UCSD-AML1 (cell line): ENCODE data around the gene HMBS.
A peak's percentile ranks its signal among the peaks of the same experiment; 100 is the strongest.

Source experiments
- DNase-seq: peaks from one replicate; lab custom pipeline; 2025; ENCODE audit not compliant: unreplicated experiment; lab: John Stamatoyannopoulos, UW

Gene HMBS

GRCh38 chr11:119067371-119068222, 17.1 kb upstream of the HMBS start, which contains the start of gene VPS11:
Gene VPS11, plus strand, starts transcription at chr11:119067818. Its CDS starts 6 bp downstream, at chr11:119067824.
- peak; percentile 96 for DNase-seq

DNA sequence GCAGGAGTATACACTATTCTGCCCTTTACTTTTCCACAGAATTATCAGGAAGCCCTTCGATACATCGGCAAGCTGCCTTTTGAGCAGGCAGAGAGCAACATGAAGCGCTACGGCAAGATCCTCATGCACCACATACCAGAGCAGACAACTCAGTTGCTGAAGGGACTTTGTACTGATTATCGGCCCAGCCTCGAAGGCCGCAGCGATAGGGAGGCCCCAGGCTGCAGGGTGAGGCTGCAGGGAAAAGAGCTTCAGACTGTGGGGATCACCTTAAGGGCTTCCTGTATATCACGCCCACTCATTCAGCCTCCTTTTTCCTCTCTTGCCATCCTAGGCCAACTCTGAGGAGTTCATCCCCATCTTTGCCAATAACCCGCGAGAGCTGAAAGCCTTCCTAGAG, 6.8 kb upstream of the HMBS start:
- no peak for DNase-seq

GRCh38 chr11:119078675-119079420, 5.8 kb upstream of the HMBS start:
- no peak for DNase-seq

DNA sequence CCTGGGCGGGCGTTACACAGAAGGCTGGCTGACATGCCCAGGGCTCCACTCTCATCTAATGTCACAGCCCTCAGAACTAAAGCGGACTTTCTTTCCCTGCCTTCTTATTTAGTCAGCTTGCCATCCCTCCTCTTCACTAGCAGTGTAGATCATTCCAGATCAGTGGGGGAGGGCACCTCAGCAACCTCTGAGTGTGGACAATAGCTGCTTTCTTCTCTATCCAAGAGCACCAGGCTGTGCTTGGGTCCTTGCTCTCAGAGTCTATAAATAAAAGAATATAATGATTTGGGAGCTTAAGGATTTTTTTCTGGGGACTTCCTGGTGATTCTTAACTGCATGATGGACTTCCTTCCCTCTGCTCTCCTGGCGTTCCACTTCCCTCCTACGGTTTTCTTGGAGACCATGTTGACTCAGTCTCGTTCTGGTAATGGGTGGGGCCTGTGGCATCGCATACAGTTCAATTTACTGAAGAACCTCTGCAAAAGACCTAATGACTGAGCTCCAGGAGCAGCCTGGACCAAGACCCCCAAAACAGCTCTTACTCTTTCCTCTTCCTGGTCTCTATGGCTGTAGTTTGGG, 2.9 kb upstream of the HMBS start:
- DNase-seq: no peak

GRCh38 chr11:119085437-119085847, 761 bp downstream of the HMBS start:
- no peak for DNase-seq

- no peak for DNase-seq
These were observed 2.4 kb downstream of the HMBS start for GRCh38 chr11:119087123-119087522.

GRCh38 chr11:119087747-119088241, 3.1 kb downstream of the HMBS start:
- DNase-seq: no peak

GRCh38 chr11:119088406-119088805, 3.7 kb downstream of the HMBS start:
- DNase-seq: no peak

DNA sequence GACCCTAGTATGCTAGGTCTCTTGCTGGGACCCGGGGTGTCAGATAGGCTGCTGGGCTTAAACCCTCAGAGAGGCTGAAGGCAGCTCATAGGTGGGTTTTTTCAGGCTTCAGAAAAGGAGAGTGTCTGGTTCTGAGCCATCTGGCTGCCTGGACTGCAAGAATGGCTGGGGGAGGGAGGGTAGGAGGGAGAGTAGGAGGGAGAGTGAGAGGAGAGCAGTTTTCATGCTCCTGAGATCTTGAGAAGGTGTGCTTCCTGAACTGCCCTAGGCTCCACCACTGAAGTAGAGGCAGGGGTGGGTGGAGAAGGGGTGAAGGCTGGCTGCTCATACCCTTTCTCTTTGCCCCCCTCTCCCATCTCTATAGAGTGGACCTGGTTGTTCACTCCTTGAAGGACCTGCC, 4.6 kb downstream of the HMBS start:
- no peak for DNase-seq

GRCh38 chr11:119091178-119091577, 6.5 kb downstream of the HMBS start:
- DNase-seq: no peak

GRCh38 chr11:119091966-119092879, 7.5 kb downstream of the HMBS start:
- no peak for DNase-seq

GRCh38 chr11:119092880-119093842, 8.5 kb downstream of the HMBS start:
- DNase-seq: no peak

GRCh38 chr11:119093942-119094815, 9.5 kb downstream of the HMBS start:
- DNase-seq: peak; percentile 60

DNA sequence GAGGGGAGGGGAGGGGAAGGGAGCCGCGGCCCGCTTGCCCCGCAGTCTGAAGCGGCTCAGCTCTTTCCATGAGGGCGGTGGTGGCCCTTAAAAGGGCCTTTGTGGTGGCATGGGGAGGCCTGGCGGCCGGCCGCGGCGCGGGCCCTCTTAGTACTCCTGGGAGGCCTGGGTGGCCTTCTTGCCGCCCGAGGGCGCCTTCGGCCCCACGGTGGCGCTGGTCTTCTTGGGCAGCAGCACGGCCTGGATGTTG, 10.1 kb downstream of the HMBS start:
- DNase-seq: peak; percentile 85

DNA sequence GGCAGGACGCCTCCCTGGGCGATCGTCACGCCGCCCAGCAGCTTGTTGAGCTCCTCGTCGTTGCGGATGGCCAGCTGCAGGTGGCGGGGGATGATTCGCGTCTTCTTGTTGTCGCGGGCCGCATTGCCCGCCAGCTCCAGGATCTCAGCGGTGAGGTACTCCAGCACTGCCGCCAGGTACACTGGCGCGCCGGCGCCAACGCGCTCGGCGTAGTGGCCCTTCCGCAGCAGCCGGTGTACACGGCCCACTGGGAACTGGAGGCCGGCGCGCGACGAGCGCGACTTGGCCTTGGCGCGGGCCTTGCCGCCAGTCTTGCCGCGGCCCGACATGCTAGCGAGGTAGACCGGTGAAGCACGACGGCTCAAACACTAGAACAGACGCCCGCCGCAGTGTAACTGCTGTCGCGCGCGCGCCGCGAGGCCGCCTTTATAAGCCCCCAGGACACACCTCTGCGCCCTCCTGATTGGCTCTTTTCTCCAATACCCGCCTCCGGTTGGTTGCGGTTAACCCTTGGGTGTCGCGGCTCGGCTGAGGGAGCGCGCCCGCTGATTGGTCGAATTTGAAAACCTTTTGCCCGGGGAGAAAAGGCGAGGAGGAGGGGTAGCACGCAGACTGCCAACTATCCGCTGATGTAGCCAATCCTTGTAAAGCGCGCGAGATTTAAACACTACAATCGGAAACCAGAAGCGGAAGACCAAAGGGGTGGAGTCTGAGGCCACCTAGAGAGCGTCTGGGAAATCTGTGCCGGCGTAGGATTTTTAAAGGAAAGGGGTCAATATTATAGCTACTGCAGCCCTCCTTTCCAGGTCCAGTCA, 10.6 kb downstream of the HMBS start:
- DNase-seq: peak; percentile 98

DNA sequence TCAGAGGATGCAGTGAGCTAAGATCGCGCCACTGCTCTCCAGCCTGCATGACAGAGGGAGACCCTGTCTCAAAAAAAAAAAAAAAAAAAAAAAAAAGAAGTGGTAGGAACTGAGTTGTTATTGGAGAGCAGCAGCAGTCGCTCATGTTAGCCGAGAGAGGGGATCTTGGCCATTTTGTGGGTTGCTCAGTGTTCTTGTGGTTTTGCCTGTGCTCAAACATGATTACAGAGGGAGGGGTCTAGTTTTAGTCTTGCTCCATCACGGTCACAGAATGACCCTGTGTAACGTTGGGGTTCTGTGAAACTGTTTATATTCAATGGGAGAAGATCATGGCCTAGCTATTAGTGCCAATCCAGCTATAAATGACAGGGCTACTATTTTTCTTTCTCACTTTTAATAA, 15.0 kb downstream of the HMBS start:
- DNase-seq: no peak

GRCh38 chr11:119100246-119100970, 15.7 kb downstream of the HMBS start:
- no peak for DNase-seq
